IMR-90 (cell line): Measurements from ENCODE around the gene ADD2. TPM values are rescaled to one million over a fixed set of nuclear protein-coding genes. Genes with fewer than 3 reads are reported as not detected.

Experiments
- ATAC-seq: fragments of 200-7000 bp; cut with Tn5 transposase; 2 replicates; pipeline ENCODE4 v1.9.1; 2020; ENCODE audit warnings: low read depth, mild to moderate bottlenecking, moderate library complexity
- BruUV-seq: library from RNA; stranded (reverse); fragments of 400-500 nt; replicated peaks from 2 replicates; lab custom pipeline; 2021; lab: Mats Ljungman, UMichigan
- CTCF ChIA-PET: fragments of 300-600 bp; formaldehyde crosslinking; extraction: SDS; loops from one replicate; lab custom pipeline; 2021; ENCODE audit warnings: antibody characterized with exemption; lab: Yijun Ruan, JAX
- POLR2A ChIA-PET: fragments of 300-600 bp; sonication (Branson Sonifier 250); formaldehyde crosslinking; loops from one replicate; lab custom pipeline; 2022; ENCODE audit warnings: antibody characterized with exemption; ENCODE audit not compliant: unreplicated experiment; lab: Charles Lee
- DNase-seq: peaks from one replicate; pipeline ENCODE4 v3.0.0; 2013
- H2AFZ ChIP-seq: replicated peaks from 2 replicates; pipeline ENCODE3; 2013; ENCODE audit warnings: low read length, mild to moderate bottlenecking; ENCODE audit not compliant: poor library complexity
- H2AK5ac ChIP-seq: 2 replicates; pipeline ENCODE4 v1.6.1; 2013; ENCODE audit warnings: low read depth, low read length, inconsistent platforms
- H2AK9ac ChIP-seq: replicated peaks from 2 replicates; pipeline ENCODE3; 2013; ENCODE audit warnings: mild to moderate bottlenecking, low read depth, low read length, moderate library complexity; ENCODE audit not compliant: poor library complexity
- H2BK120ac ChIP-seq: 2 replicates; pipeline ENCODE4 v1.6.1; 2013; ENCODE audit warnings: low read depth, low read length, inconsistent platforms
- H2BK15ac ChIP-seq: 3 replicates; pipeline ENCODE4 v1.6.1; 2013; ENCODE audit warnings: low read depth, low read length, inconsistent platforms
- H2BK20ac ChIP-seq: 2 replicates; pipeline ENCODE4 v1.6.1; 2013; ENCODE audit warnings: low read depth, mild to moderate bottlenecking, inconsistent platforms, low read length, moderate library complexity
- H2BK5ac ChIP-seq: 2 replicates; pipeline ENCODE4 v1.6.1; 2013; ENCODE audit warnings: mild to moderate bottlenecking, low read depth, low read length, inconsistent platforms; ENCODE audit not compliant: poor library complexity, severe bottlenecking
- H3K14ac ChIP-seq: replicated peaks from 2 replicates; pipeline ENCODE4 v1.6.1; 2013; ENCODE audit warnings: low read depth, low read length, inconsistent platforms
- H3K18ac ChIP-seq: 2 replicates; pipeline ENCODE4 v1.6.1; 2013; ENCODE audit warnings: low read depth, low read length, control low read depth
- H3K23ac ChIP-seq: 2 replicates; pipeline ENCODE4 v1.6.1; 2013; ENCODE audit warnings: low read depth, low read length, inconsistent platforms
- H3K27ac ChIP-seq: 2 replicates; pipeline ENCODE4 v1.5.1; 2013; ENCODE audit warnings: mild to moderate bottlenecking, control low read depth, low read length; ENCODE audit not compliant: insufficient read depth
- H3K27me3 ChIP-seq: 2 replicates; pipeline ENCODE4 v1.6.1; 2013; ENCODE audit warnings: low read length; ENCODE audit not compliant: control insufficient read depth, insufficient read depth
- H3K36me3 ChIP-seq: 2 replicates; pipeline ENCODE4 v1.6.1; 2013; ENCODE audit warnings: low read length, mixed read lengths; ENCODE audit not compliant: control insufficient read depth, insufficient read depth
- H3K4ac ChIP-seq: 2 replicates; pipeline ENCODE4 v1.6.1; 2013; ENCODE audit warnings: low read depth, low read length, inconsistent platforms
- H3K4me1 ChIP-seq: 2 replicates; pipeline ENCODE4 v1.6.1; 2013; ENCODE audit warnings: low read length, mixed read lengths; ENCODE audit not compliant: control insufficient read depth, insufficient read depth
- H3K4me2 ChIP-seq: 2 replicates; pipeline ENCODE4 v1.6.1; 2013; ENCODE audit warnings: low read depth, mild to moderate bottlenecking, control low read depth, low read length, moderate library complexity
- H3K4me3 ChIP-seq: 2 replicates; pipeline ENCODE4 v1.5.1; 2013; ENCODE audit warnings: low read depth, mild to moderate bottlenecking, control low read depth, low read length, moderate library complexity; ENCODE audit not compliant: insufficient read depth
- H3K56ac ChIP-seq: 2 replicates; pipeline ENCODE4 v1.6.1; 2013; ENCODE audit warnings: low read length, inconsistent platforms; ENCODE audit not compliant: insufficient read depth; ENCODE audit errors: extremely low read depth
- H3K79me1 ChIP-seq, 2 experiments: 2 replicates each; pipeline ENCODE4 v1.6.1; 2013; ENCODE audit warnings: low read length in 2 of 2, inconsistent platforms in 1 of 2, low read depth in 1 of 2
- H3K9ac ChIP-seq: 2 replicates; pipeline ENCODE4 v1.6.1; 2013; ENCODE audit warnings: low read depth, low read length, control low read depth
- H3K9me1 ChIP-seq: 2 replicates; pipeline ENCODE4 v1.6.1; 2013; ENCODE audit warnings: low read length, inconsistent platforms; ENCODE audit not compliant: insufficient read depth
- H3K9me3 ChIP-seq: 2 replicates; pipeline ENCODE4 v1.6.1; 2013; ENCODE audit warnings: low read length; ENCODE audit not compliant: control insufficient read depth, insufficient read depth
- H4K20me1 ChIP-seq: 2 replicates; pipeline ENCODE4 v1.6.1; 2013; ENCODE audit warnings: low read length, inconsistent platforms; ENCODE audit not compliant: insufficient read depth
- H4K5ac ChIP-seq: 2 replicates; pipeline ENCODE4 v1.6.1; 2013; ENCODE audit warnings: mild to moderate bottlenecking, low read depth, low read length, control low read depth
- H4K8ac ChIP-seq, 2 experiments: 2 replicates each; pipeline ENCODE4 v1.6.1; 2013; ENCODE audit warnings: low read depth in 2 of 2, low read length in 2 of 2, control low read depth in 1 of 2, inconsistent platforms in 1 of 2
- H4K91ac ChIP-seq: 2 replicates; pipeline ENCODE4 v1.6.1; 2013; ENCODE audit warnings: low read depth, low read length, inconsistent platforms; ENCODE audit not compliant: insufficient read depth
- CHD1 ChIP-seq: IDR thresholded peaks from 2 replicates; pipeline ENCODE4 v1.6.1; 2012; ENCODE audit warnings: low read depth, low read length, improper control_type of control experiment
- MAFK ChIP-seq: IDR thresholded peaks from 2 replicates; pipeline ENCODE4 v1.6.1; 2012; ENCODE audit warnings: low read depth, low read length, improper control_type of control experiment
- RAD21 ChIP-seq: IDR thresholded peaks from 2 replicates; pipeline ENCODE4 v1.6.1; 2012; ENCODE audit warnings: low read length, improper control_type of control experiment
- WGBS, 2 experiments: methylation state at CpG; one replicate each; pipeline versions ENCODE4 v1.1.5 to v1.1.7; 2013; ENCODE audit warnings: missing lambda C conversion rate in 2 of 2; ENCODE audit not compliant: insufficient read length in 1 of 2; ENCODE audit errors: extremely low coverage in 2 of 2; 5-methylcytosine and 5-hydroxymethylcytosine counted together
- dilution Hi-C: fragments of 300-500 bp; cut with HindIII; formaldehyde crosslinking; loops from one replicate; pipeline ENCODE4 v1.14.3; 2018; ENCODE audit warnings: low sequenced_read_pairs; ENCODE audit not compliant: unreplicated experiment
- in situ Hi-C: fragments of 300-500 bp; cut with MboI; formaldehyde crosslinking; loops from 3 replicates; pipeline ENCODE4 v1.14.3; 2019; ENCODE audit warnings: low sequenced_read_pairs, inconsistent platforms, mixed read lengths
- intact Hi-C: fragments of 100-400 bp; cut with micrococcal nuclease; formaldehyde crosslinking; loops from 2 replicates; pipeline ENCODE4 v1.10.0; 2022
- polyA plus RNA-seq, 3 experiments: library from polyadenylated mRNA; depleted of rRNA; stranded (reverse); fragments of >200 nt; gene quantifications; 2 replicates each; pipeline ENCODE4 v1.2.3, GENCODE V29; 2012; ENCODE audit warnings: low replicate concordance in 1 of 3
- total RNA-seq: library from RNA; depleted of rRNA; stranded (reverse); fragments of >200 nt; gene quantifications from 2 replicates; pipeline ENCODE4 v1.2.3, GENCODE V29; 2012
- TF ChIP-seq, protein P1 (sequence below): fragments of 150-350 bp; IDR thresholded peaks from 2 replicates; pipeline ENCODE4 v1.6.1; 2016; ENCODE audit warnings: low read depth, mild to moderate bottlenecking, low read length, moderate library complexity, borderline replicate concordance

Gene ADD2
- total and polyA plus RNA-seq, 2 of the 4 experiments (the other 2 are of a cell fraction) = not detected

DNA sequence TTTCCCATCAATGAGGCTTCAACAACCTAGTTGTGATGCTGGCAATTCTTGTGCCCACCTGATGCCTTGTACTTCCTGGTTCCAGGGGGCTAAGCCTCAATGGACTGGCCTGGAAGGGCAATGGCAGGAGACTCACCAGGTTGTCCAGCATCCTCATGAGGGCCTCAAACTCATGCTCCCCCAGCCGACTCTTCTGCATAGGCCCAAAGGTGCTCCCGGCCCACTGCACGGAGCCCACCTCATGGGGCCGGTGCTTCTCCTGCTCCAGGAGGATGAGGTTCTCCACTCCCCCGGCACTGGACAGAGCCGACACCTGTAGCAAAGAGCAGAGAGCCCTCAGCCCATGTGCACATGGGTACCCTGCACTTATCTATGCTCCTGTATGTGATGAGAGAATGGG, 84.5 kb downstream of the ADD2 start:
- no peak overlapping the region for H3K4ac ChIP-seq
- H4K8ac ChIP-seq = no peak overlapping the region
- no peak overlapping the region for H3K56ac ChIP-seq
- no peaks in the 10 kb centered on the region for H3K4me1 ChIP-seq
- no peak overlapping the region for H3K23ac ChIP-seq
- TF ChIP-seq, protein P1, sequence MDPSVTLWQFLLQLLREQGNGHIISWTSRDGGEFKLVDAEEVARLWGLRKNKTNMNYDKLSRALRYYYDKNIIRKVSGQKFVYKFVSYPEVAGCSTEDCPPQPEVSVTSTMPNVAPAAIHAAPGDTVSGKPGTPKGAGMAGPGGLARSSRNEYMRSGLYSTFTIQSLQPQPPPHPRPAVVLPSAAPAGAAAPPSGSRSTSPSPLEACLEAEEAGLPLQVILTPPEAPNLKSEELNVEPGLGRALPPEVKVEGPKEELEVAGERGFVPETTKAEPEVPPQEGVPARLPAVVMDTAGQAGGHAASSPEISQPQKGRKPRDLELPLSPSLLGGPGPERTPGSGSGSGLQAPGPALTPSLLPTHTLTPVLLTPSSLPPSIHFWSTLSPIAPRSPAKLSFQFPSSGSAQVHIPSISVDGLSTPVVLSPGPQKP = no peak
- TF ChIP-seq RAD21 (no peak), MAFK (no peak), CHD1 (no peak)
- no peaks in the 10 kb centered on the region for H3K9me3 ChIP-seq
- no peak overlapping the region for H2BK15ac ChIP-seq
- H3K18ac ChIP-seq = no peak overlapping the region
- in situ Hi-C loops (no loop called here), intact Hi-C loops (no loop called here), dilution Hi-C loops (no loop called here)
- no peak overlapping the region for H2BK120ac ChIP-seq
- no peak overlapping the region for H3K4me3 ChIP-seq
- no peak overlapping the region for H3K9ac ChIP-seq
- H4K5ac ChIP-seq = no peak overlapping the region
- no peak overlapping the region for H2BK5ac ChIP-seq
- POLR2A ChIA-PET = no interaction called here
- no peak overlapping the region for H2AK9ac ChIP-seq
- no peak overlapping the region for H2BK20ac ChIP-seq
- no peak overlapping the region for H3K27ac ChIP-seq
- H4K20me1 ChIP-seq = no peaks in the 10 kb centered on the region
- H4K91ac ChIP-seq = no peak overlapping the region
- no peaks in the 10 kb centered on the region for H3K9me1 ChIP-seq
- H2AK5ac ChIP-seq = no peak overlapping the region
- H3K79me1 ChIP-seq = no peaks in the 10 kb centered on the region
- peaks cover 2% of the 10 kb centered on the region for H3K27me3 ChIP-seq
- 89% methylated on average over 3 of the region's 6 CpGs; no CpG with 5 or more reads in 1 of the 2 experiments for WGBS, 2 experiments
- no peak for ATAC-seq
- H3K14ac ChIP-seq = no peak overlapping the region
- CTCF ChIA-PET = no interaction called here
- DNase-seq = no peak
- H3K36me3 ChIP-seq = no peaks in the 10 kb centered on the region
- H2AFZ ChIP-seq = no peak overlapping the region
- BruUV-seq = no TSS peak
- no peak overlapping the region for H3K4me2 ChIP-seq
